Measurements from ENCODE around the gene C22orf42.

Gene C22orf42

GRCh38 chr22:32202539-32203180 lies 43.6 kb upstream of the C22orf42 start:
- H3K36me3 ChIP-seq (ENCODE audit: insufficient read depth, low read length), result no peaks in the 10 kb centered on the region
- no peaks in the 10 kb centered on the region for H3K9me2 ChIP-seq (ENCODE audit: low read depth, low read length)
- no peaks in the 10 kb centered on the region for H3F3A ChIP-seq (ENCODE audit: insufficient read depth, low read length)
- no peaks in the 10 kb centered on the region for H4K20me1 ChIP-seq (ENCODE audit: insufficient read depth, low read length)
- TF ChIP-seq EZH2 (IDR thresholded peaks at IDR 0.05; ENCODE audit: borderline replicate concordance, low read length) (no peak), CTCF (IDR thresholded peaks at IDR 0.05; ENCODE audit: low read length) (peak; percentile 23; the same call in 1 of the 2 replicates)
- H3K4me2 ChIP-seq (ENCODE audit: low read length), result no peak overlapping the region
- no peak overlapping the region for H2AFZ ChIP-seq (ENCODE audit: low read length)
- no peaks in the 10 kb centered on the region for H3K79me2 ChIP-seq (ENCODE audit: insufficient read depth, low read length)
- no peaks in the 10 kb centered on the region for H3K27me3 ChIP-seq (ENCODE audit: insufficient read depth, low read length)
- H3K9ac ChIP-seq (ENCODE audit: low read length), result no peak overlapping the region
- no peaks in the 10 kb centered on the region for H3K9me3 ChIP-seq (ENCODE audit: low read length)
- no peak overlapping the region for H3K27ac ChIP-seq (ENCODE audit: low read depth, low read length, poor library complexity, severe bottlenecking)
- H3K4me1 ChIP-seq (ENCODE audit: insufficient read depth, low read length, severe bottlenecking), result no peaks in the 10 kb centered on the region
- H3K4me3 ChIP-seq (ENCODE audit: low read depth, low read length, poor library complexity, severe bottlenecking), result no peak overlapping the region

- no peak overlapping the region for H2AFZ ChIP-seq (ENCODE audit: low read length)
- no peak overlapping the region for H3K4me3 ChIP-seq (ENCODE audit: low read depth, low read length, poor library complexity, severe bottlenecking)
- no peaks in the 10 kb centered on the region for H3F3A ChIP-seq (ENCODE audit: insufficient read depth, low read length)
- no peaks in the 10 kb centered on the region for H3K9me3 ChIP-seq (ENCODE audit: low read length)
- no peak overlapping the region for H3K9ac ChIP-seq (ENCODE audit: low read length)
- no peaks in the 10 kb centered on the region for H4K20me1 ChIP-seq (ENCODE audit: insufficient read depth, low read length)
- H3K36me3 ChIP-seq (ENCODE audit: insufficient read depth, low read length), result no peaks in the 10 kb centered on the region
- no peaks in the 10 kb centered on the region for H3K4me1 ChIP-seq (ENCODE audit: insufficient read depth, low read length, severe bottlenecking)
- no peak for TF ChIP-seq EZH2 (IDR thresholded peaks at IDR 0.05; ENCODE audit: borderline replicate concordance, low read length)
- TF ChIP-seq CTCF (IDR thresholded peaks at IDR 0.05; ENCODE audit: low read length), result no peak
- H3K27ac ChIP-seq (ENCODE audit: low read depth, low read length, poor library complexity, severe bottlenecking), result no peak overlapping the region
- H3K27me3 ChIP-seq (ENCODE audit: insufficient read depth, low read length), result no peaks in the 10 kb centered on the region
- H3K4me2 ChIP-seq (ENCODE audit: low read length), result no peak overlapping the region
- H3K9me2 ChIP-seq (ENCODE audit: low read depth, low read length), result no peaks in the 10 kb centered on the region
- no peaks in the 10 kb centered on the region for H3K79me2 ChIP-seq (ENCODE audit: insufficient read depth, low read length)
Observed at GRCh38 chr22:32202161-32202538, 43.0 kb upstream of the C22orf42 start.

GRCh38 chr22:32200752-32201151 lies 41.6 kb upstream of the C22orf42 start:
- peak; percentile 15; the same call in 1 of the 2 replicates for TF ChIP-seq CTCF (IDR thresholded peaks at IDR 0.05; ENCODE audit: low read length)
- TF ChIP-seq EZH2 (IDR thresholded peaks at IDR 0.05; ENCODE audit: borderline replicate concordance, low read length), result no peak
- no peak overlapping the region for H3K4me2 ChIP-seq (ENCODE audit: low read length)
- H3K79me2 ChIP-seq (ENCODE audit: insufficient read depth, low read length), result no peaks in the 10 kb centered on the region
- H3K9me2 ChIP-seq (ENCODE audit: low read depth, low read length), result no peaks in the 10 kb centered on the region
- no peak overlapping the region for H3K9ac ChIP-seq (ENCODE audit: low read length)
- no peaks in the 10 kb centered on the region for H3F3A ChIP-seq (ENCODE audit: insufficient read depth, low read length)
- H3K9me3 ChIP-seq (ENCODE audit: low read length), result no peaks in the 10 kb centered on the region
- no peaks in the 10 kb centered on the region for H4K20me1 ChIP-seq (ENCODE audit: insufficient read depth, low read length)
- H3K4me3 ChIP-seq (ENCODE audit: low read depth, low read length, poor library complexity, severe bottlenecking), result no peak overlapping the region
- H3K27me3 ChIP-seq (ENCODE audit: insufficient read depth, low read length), result no peaks in the 10 kb centered on the region
- H3K36me3 ChIP-seq (ENCODE audit: insufficient read depth, low read length), result no peaks in the 10 kb centered on the region
- H3K4me1 ChIP-seq (ENCODE audit: insufficient read depth, low read length, severe bottlenecking), result no peaks in the 10 kb centered on the region
- no peak overlapping the region for H2AFZ ChIP-seq (ENCODE audit: low read length)
- no peak overlapping the region for H3K27ac ChIP-seq (ENCODE audit: low read depth, low read length, poor library complexity, severe bottlenecking)
